Measurements from ENCODE around the gene GRM7. TPM values are rescaled to one million over a fixed set of nuclear protein-coding genes. Genes with fewer than 3 reads are reported as not detected.

The GRM7 gene
- total and polyA plus RNA-seq, 2 experiments from 2014 or later = 0.40 TPM; not detected in 1

GRCh38 chr3:7275396-7275795, 414.5 kb downstream of the GRM7 start:
- Mint-ChIP-seq H3K9me3 (peaks cover 46% of the 10 kb centered on the region), H3K27ac (no peak overlapping the region), H3K4me1 (no peaks in the 10 kb centered on the region), H3K36me3 (ENCODE audit: low read depth) (no peaks in the 10 kb centered on the region), H3K4me3 (no peak overlapping the region), H3K27me3 (ENCODE audit: insufficient read depth, low read depth, poor library complexity) (no peaks in the 10 kb centered on the region)
- Histone ChIP-seq H3K27me3 (ENCODE audit: insufficient read depth) (no peaks in the 10 kb centered on the region), H3K4me3 (no peak overlapping the region), H3K9me2 (ENCODE audit: insufficient read depth) (peaks cover 5% of the 10 kb centered on the region), H3K79me2 (replicated peaks; ENCODE audit: insufficient read depth) (no peaks in the 10 kb centered on the region), H3K27ac (ENCODE audit: low read depth) (no peak overlapping the region), H4K20me1 (replicated peaks; ENCODE audit: insufficient read depth) (no peaks in the 10 kb centered on the region), H3K36me3 (ENCODE audit: insufficient read depth) (no peaks in the 10 kb centered on the region), H2AFZ (no peak overlapping the region), H3K4me1 (ENCODE audit: insufficient read depth) (no peaks in the 10 kb centered on the region), H3F3A (replicated peaks; ENCODE audit: low read depth) (no peaks in the 10 kb centered on the region), H3K4me2 (no peak overlapping the region)
- TF ChIP-seq ZNF462 (CRISPR knock-in tag; IDR thresholded peaks at IDR 0.05) = no peak
- no peak for TF ChIP-seq CTCF (conservative IDR thresholded peaks at IDR 0.05; ENCODE audit: low read depth in 2 of 2)
- no peak for TF ChIP-seq JUNB (IDR thresholded peaks at IDR 0.05; ENCODE audit: unreplicated experiment)
- TF ChIP-seq ZNF114 (CRISPR knock-in tag; IDR thresholded peaks at IDR 0.05) = no peak
- TF ChIP-seq REST (IDR thresholded peaks at IDR 0.05; ENCODE audit: unreplicated experiment) = no peak
- TF ChIP-seq EZH2 (IDR thresholded peaks at IDR 0.05; ENCODE audit: low read depth, unreplicated experiment) = no peak
- TF ChIP-seq ZNF331 (CRISPR knock-in tag; IDR thresholded peaks at IDR 0.05; ENCODE audit: low read depth) = no peak
- no peak for TF ChIP-seq STAT1 (IDR thresholded peaks at IDR 0.05; ENCODE audit: unreplicated experiment)
- no peak for TF ChIP-seq NANOG (IDR thresholded peaks at IDR 0.05; ENCODE audit: borderline replicate concordance)
- no peak for TF ChIP-seq ETS1 (IDR thresholded peaks at IDR 0.05)
- TF ChIP-seq CREB1 (CRISPR knock-in tag; IDR thresholded peaks at IDR 0.05; ENCODE audit: low read depth) = no peak
- no peak for TF ChIP-seq POLR2AphosphoS5 (IDR thresholded peaks at IDR 0.05; ENCODE audit: low read depth)
- no peak for TF ChIP-seq EZH2phosphoT487 (IDR thresholded peaks at IDR 0.05; ENCODE audit: unreplicated experiment)
- no peak for DNase-seq (ENCODE audit: low spot score)
- ATAC-seq = no peak
